HepG2 (cell line): ENCODE measurements around the gene RUSC1. TPM values are rescaled to one million over a fixed set of nuclear protein-coding genes. Genes with fewer than 3 reads are reported as not detected.
A peak's percentile ranks its signal among the peaks of the same experiment; 100 is the strongest.

ENCODE experiments used
- ARHGAP35 ChIP-seq: sonication (generic); formaldehyde crosslinking; IDR thresholded peaks from 2 replicates; pipeline ENCODE4 v1.9.0; 2022; ENCODE audit warnings: mild to moderate bottlenecking, inconsistent platforms, moderate library complexity, missing genetic modification reagents, borderline replicate concordance
- ARID2 ChIP-seq: sonication (generic); formaldehyde crosslinking; IDR thresholded peaks from 2 replicates; pipeline ENCODE4 v1.8.1; 2022; ENCODE audit warnings: mild to moderate bottlenecking, missing genetic modification reagents, borderline replicate concordance
- ARNTL ChIP-seq: sonication (generic); formaldehyde crosslinking; IDR thresholded peaks from 2 replicates; pipeline ENCODE4 v1.4.0; 2020; ENCODE audit warnings: mild to moderate bottlenecking, missing genetic modification reagents
- FOXA3 ChIP-seq: IDR thresholded peaks from 2 replicates; pipeline ENCODE4 v1.6.1; 2016; ENCODE audit warnings: missing genetic modification reagents, missing compliant biosample characterization
- GABPB1 ChIP-seq: IDR thresholded peaks from 2 replicates; pipeline ENCODE4 v1.6.1; 2016; ENCODE audit warnings: mild to moderate bottlenecking, missing genetic modification reagents, moderate library complexity, missing compliant biosample characterization
- HNF4G ChIP-seq, 2 experiments: sonication (generic) in 1 of 2; formaldehyde crosslinking in 1 of 2; IDR thresholded peaks; 2 replicates each; pipeline versions ENCODE4 v1.4.0 to v1.6.1; 2011 to 2020; ENCODE audit warnings: borderline replicate concordance in 2 of 2, low read depth in 2 of 2, mild to moderate bottlenecking in 2 of 2, low read length in 1 of 2, missing genetic modification reagents in 1 of 2, moderate library complexity in 1 of 2
- HNRNPLL ChIP-seq: fragments of 200-400 bp; formaldehyde crosslinking; IDR thresholded peaks from 2 replicates; pipeline ENCODE4 v1.6.1; 2017; ENCODE audit warnings: mild to moderate bottlenecking, low read depth, low read length; ENCODE audit not compliant: poor library complexity, severe bottlenecking
- KLF11 ChIP-seq: IDR thresholded peaks from 2 replicates; pipeline ENCODE4 v1.6.1; 2016; ENCODE audit warnings: missing compliant biosample characterization
- MAFG ChIP-seq: sonication (generic); formaldehyde crosslinking; IDR thresholded peaks from 2 replicates; pipeline ENCODE4 v1.5.1; 2020; ENCODE audit warnings: mild to moderate bottlenecking, missing genetic modification reagents
- MBNL3 ChIP-seq: fragments of 250-450 bp; sonication (Bioruptor Pico); conservative IDR thresholded peaks from 2 replicates; pipeline ENCODE4 v1.8.0; 2022; ENCODE audit warnings: mild to moderate bottlenecking, inconsistent platforms
- RARA ChIP-seq: IDR thresholded peaks from 2 replicates; pipeline ENCODE4 v1.6.1; 2016; ENCODE audit warnings: missing genetic modification reagents, missing compliant biosample characterization
- SP4 ChIP-seq: sonication (generic); formaldehyde crosslinking; IDR thresholded peaks from 2 replicates; pipeline ENCODE4 v1.8.1; 2023; ENCODE audit warnings: mild to moderate bottlenecking, missing genetic modification reagents
- TBX2 ChIP-seq: sonication (generic); formaldehyde crosslinking; IDR thresholded peaks from 2 replicates; pipeline ENCODE4 v1.5.0; 2020; ENCODE audit warnings: missing genetic modification reagents, mild to moderate bottlenecking, borderline replicate concordance
- ZBTB3 ChIP-seq: sonication (generic); formaldehyde crosslinking; IDR thresholded peaks from 2 replicates; pipeline ENCODE4 v1.4.0; 2020; ENCODE audit warnings: low read depth, mild to moderate bottlenecking, moderate library complexity, missing genetic modification reagents, borderline replicate concordance
- ZNF367 ChIP-seq: sonication (generic); formaldehyde crosslinking; IDR thresholded peaks from 2 replicates; pipeline ENCODE4 v1.4.0; 2020; ENCODE audit warnings: missing genetic modification reagents, borderline replicate concordance
- polyA plus RNA-seq, 8 experiments: library from polyadenylated mRNA; depleted of rRNA in 3 of 8; stranded (reverse) in 7 of 8; unstranded in 1 of 8; fragments of >200 nt; fragmentation: Illumina TruSeq in 4 of 8; extraction: Trizol in 4 of 8; gene quantifications; 2 replicates each; pipeline versions ENCODE4 v1.2.1 to v1.2.3, GENCODE V29; 2011 to 2016; ENCODE audit warnings: low read depth in 4 of 8, missing spikeins in 1 of 8, mixed read lengths in 1 of 8; ENCODE audit not compliant: insufficient read depth in 1 of 8
- total RNA-seq, 5 experiments: library from RNA; depleted of rRNA; stranded (reverse); fragments of >200 nt; fragmentation: Illumina TruSeq; extraction: Trizol; gene quantifications; 2 replicates each; pipeline ENCODE4 v1.2.3, GENCODE V29; 2016; ENCODE audit warnings: low read depth in 1 of 5
- TF ChIP-seq, protein P1 (sequence below): sonication (generic); formaldehyde crosslinking; IDR thresholded peaks from 2 replicates; pipeline ENCODE4 v1.5.0; 2020; ENCODE audit warnings: missing genetic modification reagents
- TF ChIP-seq, protein P2 (sequence below): fragments of 450-650 bp; IDR thresholded peaks from 2 replicates; pipeline ENCODE4 v1.6.1; 2017
- TF ChIP-seq, protein P3 (sequence below): IDR thresholded peaks from 2 replicates; pipeline ENCODE4 v1.6.1; 2016; ENCODE audit warnings: missing genetic modification reagents, missing compliant biosample characterization
- TF ChIP-seq, protein P4 (sequence below): sonication (generic); formaldehyde crosslinking; IDR thresholded peaks from 2 replicates; pipeline ENCODE4 v1.4.0; 2020; ENCODE audit warnings: missing genetic modification reagents
- TF ChIP-seq, protein P5 (sequence below): sonication (generic); formaldehyde crosslinking; IDR thresholded peaks from 2 replicates; pipeline ENCODE4 v1.4.0; 2020; ENCODE audit warnings: missing genetic modification reagents

RUSC1 gene
- total and polyA plus RNA-seq, 2 of the 13 experiments (the other 11 are each of a cell fraction or from before 2014, with no cell fraction given), result 18.7 to 20.4 TPM

DNA sequence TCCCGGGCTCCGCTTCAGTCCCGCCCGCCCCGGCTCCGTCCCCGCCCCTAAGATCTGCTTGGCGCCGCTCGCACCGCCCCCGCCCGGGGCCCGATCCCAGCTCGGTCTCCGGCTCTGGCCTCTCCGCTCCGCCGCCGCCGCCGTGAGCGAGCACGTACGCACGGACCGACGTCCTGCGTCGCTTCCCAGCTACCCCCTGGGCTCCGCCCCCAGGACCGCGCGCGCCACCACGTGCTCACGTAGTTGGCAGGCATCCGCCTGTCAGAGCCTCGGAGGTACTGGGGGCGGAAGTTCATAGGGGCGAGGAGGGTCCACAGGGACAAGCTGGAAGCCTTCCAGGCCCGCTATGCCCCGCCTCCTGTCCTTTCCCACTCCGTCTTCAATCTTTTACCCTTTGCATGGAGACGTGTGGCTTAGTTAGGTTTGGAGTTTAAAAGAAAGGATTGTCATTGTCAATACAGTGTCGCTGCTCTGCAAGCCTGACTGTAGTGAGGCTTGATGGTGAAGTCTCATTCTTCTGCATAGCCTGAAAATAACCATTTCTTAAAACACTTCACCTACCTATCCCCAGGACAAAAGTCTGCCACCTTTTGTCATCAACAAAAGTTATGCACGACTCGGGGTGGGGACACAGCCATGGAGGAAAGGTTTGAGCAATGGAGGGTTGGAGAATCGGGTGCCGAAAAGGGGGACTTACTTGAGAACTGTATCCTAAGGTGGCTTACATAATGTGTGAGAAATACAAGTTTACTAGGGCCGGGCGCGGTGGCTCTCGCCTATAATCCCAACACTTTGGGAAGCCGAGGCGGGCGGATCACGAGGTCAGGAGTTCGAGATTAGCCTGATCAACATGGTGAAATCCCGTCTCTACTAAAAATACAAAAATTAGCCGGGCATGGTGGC lies 47.1 kb upstream of the RUSC1 start, which contains the start of gene CLK2 (continued):
- TF ChIP-seq HNRNPLL (peak; percentile 77), KLF11 (CRISPR knock-in tag) (no peak), TBX2 (CRISPR knock-in tag) (peak; percentile 69), MAFG (CRISPR knock-in tag) (no peak), ARID2 (CRISPR knock-in tag) (0 out of 2 replicates have a peak, but pooled peaks have one; percentile 42), ARNTL (peak; percentile 80), ZNF367 (CRISPR knock-in tag) (no peak), SP4 (CRISPR knock-in tag) (peak; percentile 90), ARHGAP35 (CRISPR knock-in tag) (0 out of 2 replicates have a peak, but pooled peaks have one; percentile 55), RARA (CRISPR knock-in tag) (peak; percentile 84), GABPB1 (CRISPR knock-in tag) (peak; percentile 90), ZBTB3 (no peak), FOXA3 (CRISPR knock-in tag) (peak; percentile 52; the same call in 1 of the 2 replicates), HNF4G (IDR thresholded peaks at IDR 0.05; ENCODE audit: borderline replicate concordance, low read depth, low read length) (no peak; the same call in 1 of the 2 replicates), HNF4G (CRISPR knock-in tag; IDR thresholded peaks at IDR 0.05; ENCODE audit: borderline replicate concordance, low read depth) (no peak), MBNL3 (CRISPR knock-in tag) (no peak)
- TF ChIP-seq, protein P1, sequence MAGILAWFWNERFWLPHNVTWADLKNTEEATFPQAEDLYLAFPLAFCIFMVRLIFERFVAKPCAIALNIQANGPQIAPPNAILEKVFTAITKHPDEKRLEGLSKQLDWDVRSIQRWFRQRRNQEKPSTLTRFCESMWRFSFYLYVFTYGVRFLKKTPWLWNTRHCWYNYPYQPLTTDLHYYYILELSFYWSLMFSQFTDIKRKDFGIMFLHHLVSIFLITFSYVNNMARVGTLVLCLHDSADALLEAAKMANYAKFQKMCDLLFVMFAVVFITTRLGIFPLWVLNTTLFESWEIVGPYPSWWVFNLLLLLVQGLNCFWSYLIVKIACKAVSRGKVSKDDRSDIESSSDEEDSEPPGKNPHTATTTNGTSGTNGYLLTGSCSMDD (CRISPR knock-in tag), result no peak
- TF ChIP-seq, protein P2, sequence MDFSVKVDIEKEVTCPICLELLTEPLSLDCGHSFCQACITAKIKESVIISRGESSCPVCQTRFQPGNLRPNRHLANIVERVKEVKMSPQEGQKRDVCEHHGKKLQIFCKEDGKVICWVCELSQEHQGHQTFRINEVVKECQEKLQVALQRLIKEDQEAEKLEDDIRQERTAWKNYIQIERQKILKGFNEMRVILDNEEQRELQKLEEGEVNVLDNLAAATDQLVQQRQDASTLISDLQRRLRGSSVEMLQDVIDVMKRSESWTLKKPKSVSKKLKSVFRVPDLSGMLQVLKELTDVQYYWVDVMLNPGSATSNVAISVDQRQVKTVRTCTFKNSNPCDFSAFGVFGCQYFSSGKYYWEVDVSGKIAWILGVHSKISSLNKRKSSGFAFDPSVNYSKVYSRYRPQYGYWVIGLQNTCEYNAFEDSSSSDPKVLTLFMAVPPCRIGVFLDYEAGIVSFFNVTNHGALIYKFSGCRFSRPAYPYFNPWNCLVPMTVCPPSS, result no peak
- TF ChIP-seq, protein P3, sequence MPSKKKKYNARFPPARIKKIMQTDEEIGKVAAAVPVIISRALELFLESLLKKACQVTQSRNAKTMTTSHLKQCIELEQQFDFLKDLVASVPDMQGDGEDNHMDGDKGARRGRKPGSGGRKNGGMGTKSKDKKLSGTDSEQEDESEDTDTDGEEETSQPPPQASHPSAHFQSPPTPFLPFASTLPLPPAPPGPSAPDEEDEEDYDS (CRISPR knock-in tag), result peak; percentile 77
- TF ChIP-seq, protein P4, sequence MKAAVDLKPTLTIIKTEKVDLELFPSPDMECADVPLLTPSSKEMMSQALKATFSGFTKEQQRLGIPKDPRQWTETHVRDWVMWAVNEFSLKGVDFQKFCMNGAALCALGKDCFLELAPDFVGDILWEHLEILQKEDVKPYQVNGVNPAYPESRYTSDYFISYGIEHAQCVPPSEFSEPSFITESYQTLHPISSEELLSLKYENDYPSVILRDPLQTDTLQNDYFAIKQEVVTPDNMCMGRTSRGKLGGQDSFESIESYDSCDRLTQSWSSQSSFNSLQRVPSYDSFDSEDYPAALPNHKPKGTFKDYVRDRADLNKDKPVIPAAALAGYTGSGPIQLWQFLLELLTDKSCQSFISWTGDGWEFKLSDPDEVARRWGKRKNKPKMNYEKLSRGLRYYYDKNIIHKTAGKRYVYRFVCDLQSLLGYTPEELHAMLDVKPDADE (CRISPR knock-in tag), result no peak
- TF ChIP-seq, protein P5, sequence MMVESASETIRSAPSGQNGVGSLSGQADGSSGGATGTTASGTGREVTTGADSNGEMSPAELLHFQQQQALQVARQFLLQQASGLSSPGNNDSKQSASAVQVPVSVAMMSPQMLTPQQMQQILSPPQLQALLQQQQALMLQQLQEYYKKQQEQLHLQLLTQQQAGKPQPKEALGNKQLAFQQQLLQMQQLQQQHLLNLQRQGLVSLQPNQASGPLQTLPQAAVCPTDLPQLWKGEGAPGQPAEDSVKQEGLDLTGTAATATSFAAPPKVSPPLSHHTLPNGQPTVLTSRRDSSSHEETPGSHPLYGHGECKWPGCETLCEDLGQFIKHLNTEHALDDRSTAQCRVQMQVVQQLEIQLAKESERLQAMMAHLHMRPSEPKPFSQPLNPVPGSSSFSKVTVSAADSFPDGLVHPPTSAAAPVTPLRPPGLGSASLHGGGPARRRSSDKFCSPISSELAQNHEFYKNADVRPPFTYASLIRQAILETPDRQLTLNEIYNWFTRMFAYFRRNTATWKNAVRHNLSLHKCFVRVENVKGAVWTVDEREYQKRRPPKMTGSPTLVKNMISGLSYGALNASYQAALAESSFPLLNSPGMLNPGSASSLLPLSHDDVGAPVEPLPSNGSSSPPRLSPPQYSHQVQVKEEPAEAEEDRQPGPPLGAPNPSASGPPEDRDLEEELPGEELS (CRISPR knock-in tag), result 0 out of 2 replicates have a peak, but pooled peaks have one; percentile 46
